GM21717 (cell line): Measurements from ENCODE around the gene SCAF4.
"Not testable (repeated sequence)": the region's sequence is repeated elsewhere in the genome, so short reads cannot be mapped to it uniquely, and the experiment has no call there.

Experiments
- ATAC-seq: cut with Tn5 transposase; IDR thresholded peaks from one replicate; pipeline ENCODE4 v1.9.1; 2021; ENCODE audit warnings: mild to moderate bottlenecking, moderate library complexity; ENCODE audit not compliant: unreplicated experiment

SCAF4 gene

GRCh38 chr21:31675960-31676359 is 56.0 kb downstream of the SCAF4 start:
- ATAC-seq: no peak

- ATAC-seq: no peak
Measured at GRCh38 chr21:31675318-31675717, 56.6 kb downstream of the SCAF4 start.

- no peak for ATAC-seq
Measured at GRCh38 chr21:31673321-31673912, 58.5 kb downstream of the SCAF4 start.

GRCh38 chr21:31671931-31672330 is 60.0 kb downstream of the SCAF4 start:
- ATAC-seq: no peak

GRCh38 chr21:31671146-31671716 is 60.7 kb downstream of the SCAF4 start:
- no peak for ATAC-seq

- no peak for ATAC-seq
Measured at GRCh38 chr21:31670070-31670469, 61.8 kb downstream of the SCAF4 start.

GRCh38 chr21:31668651-31669491 is 63.0 kb downstream of the SCAF4 start:
- ATAC-seq: no peak

- no peak for ATAC-seq
Measured at GRCh38 chr21:31667639-31668038, 64.3 kb downstream of the SCAF4 start.

GRCh38 chr21:31667132-31667531 is 64.8 kb downstream of the SCAF4 start:
- ATAC-seq: no peak

GRCh38 chr21:31666445-31667010 is 65.4 kb downstream of the SCAF4 start:
- ATAC-seq: no peak

GRCh38 chr21:31665869-31666268 is 66.0 kb downstream of the SCAF4 start:
- not testable (repeated sequence) for ATAC-seq

- no peak for ATAC-seq
Measured at GRCh38 chr21:31665397-31665796, 66.5 kb downstream of the SCAF4 start.

- ATAC-seq: no peak
Measured at GRCh38 chr21:31663584-31664249, 68.2 kb downstream of the SCAF4 start.

- no peak for ATAC-seq
Measured at GRCh38 chr21:31660591-31660990, 71.3 kb downstream of the SCAF4 start.

GRCh38 chr21:31660259-31660565 is 71.7 kb downstream of the SCAF4 start:
- peak; percentile 41 for ATAC-seq

- peak; percentile 96 for ATAC-seq
Measured at GRCh38 chr21:31659536-31660258, 72.2 kb downstream of the SCAF4 start, which contains the start of gene SOD1. Gene SOD1, plus strand, starts transcription at chr21:31659693. Its CDS starts 77 bp downstream, at chr21:31659770.

- ATAC-seq: peak; percentile 12
Measured at GRCh38 chr21:31659286-31659535, 72.7 kb downstream of the SCAF4 start.

GRCh38 chr21:31658053-31658452 is 73.9 kb downstream of the SCAF4 start:
- ATAC-seq: no peak

- ATAC-seq: no peak
Measured at GRCh38 chr21:31656199-31657095, 75.5 kb downstream of the SCAF4 start.
